ENCODE data around the gene NOM1. TPM values are rescaled to one million over a fixed set of nuclear protein-coding genes. Genes with fewer than 3 reads are reported as not detected.

The NOM1 gene
- total RNA-seq, 1 donor from 2014 or later: 22.6 TPM

GRCh38 chr7:156964971-156965370, 15.5 kb downstream of the NOM1 start:
- no peaks in the 10 kb centered on the region for H3K4me1 Mint-ChIP-seq (ENCODE audit: unreplicated experiment)
- H3K36me3 Mint-ChIP-seq (ENCODE audit: unreplicated experiment): peaks cover 45% of the 10 kb centered on the region

DNA sequence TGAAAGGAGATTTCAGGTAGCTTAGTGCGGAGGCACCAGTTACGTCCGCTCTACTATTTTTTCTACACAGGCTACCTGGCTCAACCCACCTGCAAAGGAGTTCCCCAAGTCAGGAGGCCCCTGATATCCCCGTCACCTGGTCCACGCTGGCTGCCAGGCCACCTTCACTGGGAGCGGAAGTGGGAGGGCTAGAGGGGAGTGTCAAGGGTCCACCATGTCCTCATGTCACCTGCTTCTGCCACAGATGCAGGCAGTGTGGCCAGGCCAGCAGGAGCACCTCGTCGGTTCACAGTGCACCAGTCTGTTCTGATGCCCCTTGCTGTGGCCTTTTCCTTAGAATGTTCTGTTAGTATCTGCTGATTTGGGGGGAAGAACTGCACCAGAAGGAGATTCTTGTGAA, 16.9 kb downstream of the NOM1 start:
- Mint-ChIP-seq H3K27ac (ENCODE audit: unreplicated experiment) (no peak overlapping the region), H3K4me3 (ENCODE audit: unreplicated experiment) (no peak overlapping the region), H3K36me3 (ENCODE audit: unreplicated experiment) (peaks cover 32% of the 10 kb centered on the region), H3K4me1 (ENCODE audit: unreplicated experiment) (no peaks in the 10 kb centered on the region), H3K9me3 (ENCODE audit: unreplicated experiment) (no peaks in the 10 kb centered on the region), H3K27me3 (ENCODE audit: unreplicated experiment) (no peaks in the 10 kb centered on the region)
- TF ChIP-seq, protein P1, sequence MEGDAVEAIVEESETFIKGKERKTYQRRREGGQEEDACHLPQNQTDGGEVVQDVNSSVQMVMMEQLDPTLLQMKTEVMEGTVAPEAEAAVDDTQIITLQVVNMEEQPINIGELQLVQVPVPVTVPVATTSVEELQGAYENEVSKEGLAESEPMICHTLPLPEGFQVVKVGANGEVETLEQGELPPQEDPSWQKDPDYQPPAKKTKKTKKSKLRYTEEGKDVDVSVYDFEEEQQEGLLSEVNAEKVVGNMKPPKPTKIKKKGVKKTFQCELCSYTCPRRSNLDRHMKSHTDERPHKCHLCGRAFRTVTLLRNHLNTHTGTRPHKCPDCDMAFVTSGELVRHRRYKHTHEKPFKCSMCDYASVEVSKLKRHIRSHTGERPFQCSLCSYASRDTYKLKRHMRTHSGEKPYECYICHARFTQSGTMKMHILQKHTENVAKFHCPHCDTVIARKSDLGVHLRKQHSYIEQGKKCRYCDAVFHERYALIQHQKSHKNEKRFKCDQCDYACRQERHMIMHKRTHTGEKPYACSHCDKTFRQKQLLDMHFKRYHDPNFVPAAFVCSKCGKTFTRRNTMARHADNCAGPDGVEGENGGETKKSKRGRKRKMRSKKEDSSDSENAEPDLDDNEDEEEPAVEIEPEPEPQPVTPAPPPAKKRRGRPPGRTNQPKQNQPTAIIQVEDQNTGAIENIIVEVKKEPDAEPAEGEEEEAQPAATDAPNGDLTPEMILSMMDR (IDR thresholded peaks at IDR 0.05): no peak
- no peak for DNase-seq (ENCODE audit: extremely low spot score, unreplicated experiment)

More at GRCh38 chr7:156964971-156965370, 15.5 kb downstream of the NOM1 start:
- no peaks in the 10 kb centered on the region for H3K9me3 Mint-ChIP-seq (ENCODE audit: unreplicated experiment)
- DNase-seq (ENCODE audit: extremely low spot score, unreplicated experiment): no peak
- H3K27me3 Mint-ChIP-seq (ENCODE audit: unreplicated experiment): no peaks in the 10 kb centered on the region
- H3K4me3 Mint-ChIP-seq (ENCODE audit: unreplicated experiment): no peak overlapping the region
- TF ChIP-seq, protein P1 (IDR thresholded peaks at IDR 0.05): no peak
- H3K27ac Mint-ChIP-seq (ENCODE audit: unreplicated experiment): no peak overlapping the region

DNA sequence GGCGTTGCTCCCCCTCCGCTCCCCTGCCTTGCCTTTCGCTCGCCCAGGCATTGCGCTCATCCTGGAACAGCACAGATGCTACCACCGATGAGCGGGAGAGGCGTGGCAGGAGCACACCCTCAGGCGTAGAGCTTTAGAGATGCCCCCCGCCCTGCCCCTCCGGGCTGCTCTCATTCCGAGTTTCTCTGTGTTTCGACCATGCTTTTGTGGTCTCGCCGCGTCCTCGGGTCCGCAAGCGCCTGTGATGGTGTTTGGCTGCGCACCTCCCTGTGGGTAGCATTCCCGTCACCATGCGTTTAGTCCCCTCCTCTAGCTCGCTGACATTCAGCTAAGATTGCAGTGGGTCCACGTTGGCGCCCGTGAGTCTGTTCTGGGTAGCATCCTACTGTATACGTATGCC, 18.7 kb downstream of the NOM1 start:
- DNase-seq (ENCODE audit: extremely low spot score, unreplicated experiment): no peak
- no peak overlapping the region for H3K27ac Mint-ChIP-seq (ENCODE audit: unreplicated experiment)
- no peak overlapping the region for H3K4me3 Mint-ChIP-seq (ENCODE audit: unreplicated experiment)
- H3K27me3 Mint-ChIP-seq (ENCODE audit: unreplicated experiment): no peaks in the 10 kb centered on the region
- TF ChIP-seq, protein P1 (IDR thresholded peaks at IDR 0.05): no peak
- no peaks in the 10 kb centered on the region for H3K4me1 Mint-ChIP-seq (ENCODE audit: unreplicated experiment)
- peaks cover 24% of the 10 kb centered on the region for H3K36me3 Mint-ChIP-seq (ENCODE audit: unreplicated experiment)
- H3K9me3 Mint-ChIP-seq (ENCODE audit: unreplicated experiment): no peaks in the 10 kb centered on the region

GRCh38 chr7:156969972-156970420, 20.5 kb downstream of the NOM1 start:
- Mint-ChIP-seq H3K4me1 (ENCODE audit: unreplicated experiment) (no peaks in the 10 kb centered on the region), H3K36me3 (ENCODE audit: unreplicated experiment) (peaks cover 13% of the 10 kb centered on the region), H3K27ac (ENCODE audit: unreplicated experiment) (no peak overlapping the region), H3K9me3 (ENCODE audit: unreplicated experiment) (no peaks in the 10 kb centered on the region), H3K27me3 (ENCODE audit: unreplicated experiment) (no peaks in the 10 kb centered on the region), H3K4me3 (ENCODE audit: unreplicated experiment) (no peak overlapping the region)
- TF ChIP-seq, protein P1 (IDR thresholded peaks at IDR 0.05): peak; percentile 56
- no peak for DNase-seq (ENCODE audit: extremely low spot score, unreplicated experiment)

DNA sequence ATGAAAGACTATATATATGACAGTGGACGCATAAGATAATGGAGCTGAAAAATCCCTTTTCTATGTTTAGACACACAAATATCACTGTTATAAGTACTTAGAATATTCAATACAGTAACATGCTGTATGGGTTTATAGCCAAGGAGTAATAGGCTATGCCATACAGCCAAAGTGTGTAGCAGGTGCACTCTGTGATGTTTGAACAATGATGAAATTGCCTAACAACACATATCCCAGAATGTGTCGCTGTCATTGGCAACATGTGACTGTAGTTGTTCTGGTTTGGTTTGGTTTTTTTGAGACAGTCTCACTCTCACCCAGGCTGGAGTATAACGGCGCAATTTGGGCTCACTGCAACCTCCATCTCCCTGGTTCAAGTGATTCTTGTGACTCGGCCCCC, 26.1 kb downstream of the NOM1 start:
- peaks cover 12% of the 10 kb centered on the region for H3K9me3 Mint-ChIP-seq (ENCODE audit: unreplicated experiment)
- H3K4me3 Mint-ChIP-seq (ENCODE audit: unreplicated experiment): no peak overlapping the region
- H3K4me1 Mint-ChIP-seq (ENCODE audit: unreplicated experiment): no peaks in the 10 kb centered on the region
- H3K36me3 Mint-ChIP-seq (ENCODE audit: unreplicated experiment): peaks cover 16% of the 10 kb centered on the region
- no peak for DNase-seq (ENCODE audit: extremely low spot score, unreplicated experiment)
- TF ChIP-seq, protein P1 (IDR thresholded peaks at IDR 0.05): no peak
- no peaks in the 10 kb centered on the region for H3K27me3 Mint-ChIP-seq (ENCODE audit: unreplicated experiment)
- no peak overlapping the region for H3K27ac Mint-ChIP-seq (ENCODE audit: unreplicated experiment)
